Suprapubic skin (tissue), 4 donors: ENCODE data around the gene CCDC7.

ENCODE experiments used
- CTCF ChIP-seq, 2 donors: fragments of 200-600 bp in 1 of 2; fragments of 450-650 bp in 1 of 2; sonication (generic) in 1 of 2; IDR thresholded peaks; one replicate each; pipeline ENCODE4 v1.5.1; 2016 to 2019; ENCODE audit warnings: antibody characterized with exemption in 2 of 2, mild to moderate bottlenecking in 1 of 2, moderate library complexity in 1 of 2
- EP300 ChIP-seq: sonication (generic); formaldehyde crosslinking; IDR thresholded peaks from one replicate; pipeline ENCODE4 v1.6.1; 2017; ENCODE audit warnings: antibody characterized with exemption
- POLR2A ChIP-seq, 2 donors: fragments of 450-650 bp; IDR thresholded peaks; one replicate each; pipeline ENCODE4 v1.6.1; 2017; ENCODE audit warnings: antibody characterized with exemption in 2 of 2, mild to moderate bottlenecking in 2 of 2, moderate library complexity in 2 of 2
- POLR2AphosphoS5 ChIP-seq, 3 donors: sonication (generic); formaldehyde crosslinking; IDR thresholded peaks; one replicate each; pipeline ENCODE4 v1.6.1; 2017; ENCODE audit warnings: antibody characterized with exemption in 3 of 3

GRCh38 chr10:32433542-32433941, 12.4 kb upstream of the CCDC7 start:
- TF ChIP-seq CTCF (IDR thresholded peaks at IDR 0.05) (no peak), POLR2A (IDR thresholded peaks at IDR 0.05) (no peak), POLR2AphosphoS5 (IDR thresholded peaks at IDR 0.05) (no peak), EP300 (no peak)
